HG03135 (cell line): ENCODE results near the gene KLHL5.

Source experiments
- ATAC-seq: cut with Tn5 transposase; IDR thresholded peaks from one replicate; pipeline ENCODE4 v1.9.1; 2021; ENCODE audit warnings: mild to moderate bottlenecking, moderate library complexity; ENCODE audit not compliant: unreplicated experiment

Gene KLHL5

GRCh38 chr4:39043861-39044363, 18.1 kb upstream of the KLHL5 start:
- ATAC-seq, result no peak

GRCh38 chr4:39044364-39044955, 17.6 kb upstream of the KLHL5 start:
- peak; percentile 70 for ATAC-seq

GRCh38 chr4:39044956-39045826, 16.8 kb upstream of the KLHL5 start:
- peak; percentile 41 for ATAC-seq

GRCh38 chr4:39045827-39046221, 16.2 kb upstream of the KLHL5 start:
- ATAC-seq, result no peak

GRCh38 chr4:39046249-39046648, 15.8 kb upstream of the KLHL5 start:
- no peak for ATAC-seq

- no peak for ATAC-seq
These were observed 14.4 kb upstream of the KLHL5 start for GRCh38 chr4:39047681-39048080.

GRCh38 chr4:39048311-39048710, 13.7 kb upstream of the KLHL5 start:
- no peak for ATAC-seq

- ATAC-seq, result no peak
These were observed 11.4 kb upstream of the KLHL5 start for GRCh38 chr4:39050590-39050989.

- no peak for ATAC-seq
These were observed 10.5 kb upstream of the KLHL5 start for GRCh38 chr4:39051492-39051891.

GRCh38 chr4:39053983-39054382, 8.0 kb upstream of the KLHL5 start:
- no peak for ATAC-seq

- ATAC-seq, result no peak
These were observed 7.5 kb upstream of the KLHL5 start for GRCh38 chr4:39054497-39054896.

- ATAC-seq, result no peak
These were observed 6.0 kb upstream of the KLHL5 start for GRCh38 chr4:39056023-39056422.

- no peak for ATAC-seq
These were observed 575 bp upstream of the KLHL5 start for GRCh38 chr4:39061457-39061856.

GRCh38 chr4:39062770-39063097, 702 bp downstream of the KLHL5 start:
- ATAC-seq, result no peak

GRCh38 chr4:39063430-39063829, 1.4 kb downstream of the KLHL5 start:
- no peak for ATAC-seq

- ATAC-seq, result no peak
These were observed 4.3 kb downstream of the KLHL5 start for GRCh38 chr4:39066371-39066770.

- no peak for ATAC-seq
These were observed 5.0 kb downstream of the KLHL5 start for GRCh38 chr4:39067031-39067430.

- no peak for ATAC-seq
These were observed 5.4 kb downstream of the KLHL5 start for GRCh38 chr4:39067451-39067850.

- ATAC-seq, result no peak
These were observed 6.9 kb downstream of the KLHL5 start for GRCh38 chr4:39068907-39069306.

GRCh38 chr4:39078829-39079228, 16.8 kb downstream of the KLHL5 start:
- ATAC-seq, result no peak

- no peak for ATAC-seq
These were observed 21.1 kb downstream of the KLHL5 start for GRCh38 chr4:39083164-39083563.

GRCh38 chr4:39085891-39086290, 23.9 kb downstream of the KLHL5 start:
- no peak for ATAC-seq
